Karpas-422 (cell line): Measurements from ENCODE around the gene SYTL1. TPM values are rescaled to one million over a fixed set of nuclear protein-coding genes. Genes with fewer than 3 reads are reported as not detected.

Experiments
- DNase-seq: peaks from one replicate; pipeline ENCODE4 v3.0.0-alpha.2; 2015
- H2AFZ ChIP-seq: fragments of 200-600 bp; sonication (generic); 2 replicates; pipeline ENCODE4 v1.6.1; 2014; ENCODE audit warnings: antibody characterized with exemption, low read length, mixed read lengths
- H3K27ac ChIP-seq: fragments of 200-600 bp; sonication (generic); 2 replicates; pipeline ENCODE4 v1.5.1; 2014; ENCODE audit warnings: mild to moderate bottlenecking, low read length, moderate library complexity
- H3K27me3 ChIP-seq: fragments of 200-600 bp; sonication (generic); 2 replicates; pipeline ENCODE4 v1.6.1; 2014; ENCODE audit warnings: low read length, mixed read lengths
- H3K36me3 ChIP-seq: fragments of 200-600 bp; sonication (generic); 2 replicates; pipeline ENCODE4 v1.6.1; 2014; ENCODE audit warnings: low read length, mixed read lengths; ENCODE audit not compliant: insufficient read depth
- H3K4me1 ChIP-seq: fragments of 200-600 bp; sonication (generic); 2 replicates; pipeline ENCODE4 v1.6.1; 2014; ENCODE audit warnings: mild to moderate bottlenecking, low read length, mixed read lengths
- H3K4me2 ChIP-seq: fragments of 200-600 bp; sonication (generic); 2 replicates; pipeline ENCODE4 v1.6.1; 2014; ENCODE audit warnings: low read length, low read depth, mild to moderate bottlenecking; ENCODE audit not compliant: poor library complexity, severe bottlenecking
- H3K4me3 ChIP-seq: fragments of 200-600 bp; sonication (generic); 2 replicates; pipeline ENCODE4 v1.5.1; 2014; ENCODE audit warnings: mild to moderate bottlenecking, antibody characterized with exemption, low read length, mixed read lengths
- H3K79me2 ChIP-seq: fragments of 200-600 bp; sonication (generic); 2 replicates; pipeline ENCODE4 v1.6.1; 2014; ENCODE audit warnings: mild to moderate bottlenecking, low read length, mixed read lengths
- H3K9ac ChIP-seq: fragments of 200-600 bp; sonication (generic); 2 replicates; pipeline ENCODE4 v1.6.0; 2014; ENCODE audit warnings: low read length
- H3K9me2 ChIP-seq: fragments of 200-600 bp; sonication (generic), shearing (Covaris generic); replicated peaks from 2 replicates; pipeline ENCODE4 v1.6.0; 2014; ENCODE audit warnings: mild to moderate bottlenecking, low read length, moderate library complexity; ENCODE audit not compliant: insufficient read depth
- H3K9me3 ChIP-seq: fragments of 300-700, 200-600 bp; sonication (generic); 2 replicates; pipeline ENCODE4 v1.6.1; 2014; ENCODE audit warnings: low read length, mixed read lengths
- H4K20me1 ChIP-seq: fragments of 200-600 bp; sonication (generic); 2 replicates; pipeline ENCODE4 v1.6.1; 2014; ENCODE audit warnings: mild to moderate bottlenecking, antibody characterized with exemption, low read length, low read depth; ENCODE audit not compliant: insufficient read depth
- total RNA-seq: library from RNA; depleted of rRNA; stranded (reverse); fragments of >200 nt; shearing (Covaris generic); gene quantifications from 2 replicates; pipeline ENCODE4 v1.2.3, GENCODE V29; 2014; ENCODE audit warnings: low replicate concordance

The SYTL1 gene
- total RNA-seq, 1 experiment from 2014 or later, result 35.6 TPM

GRCh38 chr1:27360159-27361043 lies 18.6 kb downstream of the SYTL1 start:
- no peaks in the 10 kb centered on the region for H3K27me3 ChIP-seq
- H3K79me2 ChIP-seq, result no peaks in the 10 kb centered on the region
- H4K20me1 ChIP-seq, result no peaks in the 10 kb centered on the region
- H3K9me2 ChIP-seq, result no peaks in the 10 kb centered on the region
- H3K36me3 ChIP-seq, result no peaks in the 10 kb centered on the region
- peaks cover 19% of the 10 kb centered on the region for H3K4me1 ChIP-seq
- no peak overlapping the region for H2AFZ ChIP-seq
- no peak overlapping the region for H3K4me2 ChIP-seq
- no peak for DNase-seq
- no peak overlapping the region for H3K4me3 ChIP-seq
- H3K27ac ChIP-seq, result no peak overlapping the region
- no peaks in the 10 kb centered on the region for H3K9me3 ChIP-seq
- H3K9ac ChIP-seq, result no peak overlapping the region

GRCh38 chr1:27361044-27361402 lies 19.2 kb downstream of the SYTL1 start:
- Histone ChIP-seq H4K20me1 (no peaks in the 10 kb centered on the region), H3K27me3 (no peaks in the 10 kb centered on the region), H3K9ac (no peak overlapping the region), H3K79me2 (no peaks in the 10 kb centered on the region), H3K9me3 (no peaks in the 10 kb centered on the region), H3K27ac (no peak overlapping the region), H3K4me3 (no peak overlapping the region), H3K4me1 (peaks cover 25% of the 10 kb centered on the region), H3K4me2 (no peak overlapping the region), H3K9me2 (no peaks in the 10 kb centered on the region), H3K36me3 (no peaks in the 10 kb centered on the region), H2AFZ (no peak overlapping the region)
- DNase-seq, result no peak

- Histone ChIP-seq H3K79me2 (no peaks in the 10 kb centered on the region), H3K4me1 (peaks cover 22% of the 10 kb centered on the region)
- DNase-seq, result no peak
Measured at GRCh38 chr1:27361553-27361952, 19.7 kb downstream of the SYTL1 start.

GRCh38 chr1:27363766-27364695 lies 22.2 kb downstream of the SYTL1 start:
- Histone ChIP-seq H3K4me3 (no peak overlapping the region), H3K9me2 (no peaks in the 10 kb centered on the region), H4K20me1 (no peaks in the 10 kb centered on the region), H3K9me3 (no peaks in the 10 kb centered on the region), H3K4me1 (peaks cover 19% of the 10 kb centered on the region), H3K27me3 (no peaks in the 10 kb centered on the region), H3K36me3 (no peaks in the 10 kb centered on the region), H3K27ac (no peak overlapping the region), H3K9ac (no peak overlapping the region), H3K4me2 (no peak overlapping the region), H3K79me2 (no peaks in the 10 kb centered on the region), H2AFZ (no peak overlapping the region)
- no peak for DNase-seq

More at GRCh38 chr1:27361553-27361952, 19.7 kb downstream of the SYTL1 start:
- no peak overlapping the region for H2AFZ ChIP-seq
- no peak overlapping the region for H3K27ac ChIP-seq
- H3K9ac ChIP-seq, result no peak overlapping the region
- H3K9me2 ChIP-seq, result no peaks in the 10 kb centered on the region
- no peak overlapping the region for H3K4me2 ChIP-seq
- no peaks in the 10 kb centered on the region for H4K20me1 ChIP-seq
- no peaks in the 10 kb centered on the region for H3K9me3 ChIP-seq
- H3K4me3 ChIP-seq, result no peak overlapping the region
- H3K27me3 ChIP-seq, result no peaks in the 10 kb centered on the region
- no peaks in the 10 kb centered on the region for H3K36me3 ChIP-seq

GRCh38 chr1:27364696-27365371 lies 23.0 kb downstream of the SYTL1 start:
- Histone ChIP-seq H3K27me3 (no peaks in the 10 kb centered on the region), H3K36me3 (no peaks in the 10 kb centered on the region)

GRCh38 chr1:27365372-27366112 lies 23.7 kb downstream of the SYTL1 start:
- Histone ChIP-seq H3K4me3 (peak overlapping the region; percentile 82), H3K9me2 (no peaks in the 10 kb centered on the region), H3K36me3 (no peaks in the 10 kb centered on the region), H3K79me2 (no peaks in the 10 kb centered on the region), H3K4me1 (peaks cover 19% of the 10 kb centered on the region), H3K4me2 (peak overlapping the region; percentile 100), H3K9ac (peak overlapping the region; percentile 79), H3K27me3 (no peaks in the 10 kb centered on the region), H4K20me1 (no peaks in the 10 kb centered on the region), H3K27ac (no peak overlapping the region), H2AFZ (peak overlapping the region; percentile 78; the same call in 1 of the 2 replicates), H3K9me3 (no peaks in the 10 kb centered on the region)
- peak; percentile 93 for DNase-seq

More at GRCh38 chr1:27364696-27365371, 23.0 kb downstream of the SYTL1 start:
- H3K9me2 ChIP-seq, result no peaks in the 10 kb centered on the region
- peaks cover 19% of the 10 kb centered on the region for H3K4me1 ChIP-seq
- H3K27ac ChIP-seq, result no peak overlapping the region
- H3K9me3 ChIP-seq, result no peaks in the 10 kb centered on the region
- no peak overlapping the region for H3K9ac ChIP-seq
- no peaks in the 10 kb centered on the region for H4K20me1 ChIP-seq
- no peaks in the 10 kb centered on the region for H3K79me2 ChIP-seq
- DNase-seq, result no peak
- peak overlapping the region; percentile 100 for H3K4me2 ChIP-seq
- peak overlapping the region; percentile 54; the same call in 1 of the 2 replicates for H2AFZ ChIP-seq
- no peak overlapping the region; the same call in 1 of the 2 replicates for H3K4me3 ChIP-seq

GRCh38 chr1:27366113-27366410 lies 24.2 kb downstream of the SYTL1 start:
- peaks cover 19% of the 10 kb centered on the region for H3K4me1 ChIP-seq
- no peaks in the 10 kb centered on the region for H3K79me2 ChIP-seq
- H3K27ac ChIP-seq, result no peak overlapping the region
- H2AFZ ChIP-seq, result peak overlapping the region; percentile 78; the same call in 1 of the 2 replicates
- H3K4me2 ChIP-seq, result peak overlapping the region; percentile 100
- no peaks in the 10 kb centered on the region for H3K27me3 ChIP-seq
- H4K20me1 ChIP-seq, result no peaks in the 10 kb centered on the region
- H3K9me3 ChIP-seq, result no peaks in the 10 kb centered on the region
- peak overlapping the region; percentile 82 for H3K4me3 ChIP-seq
- no peaks in the 10 kb centered on the region for H3K9me2 ChIP-seq
- no peaks in the 10 kb centered on the region for H3K36me3 ChIP-seq
- DNase-seq, result peak; percentile 89
- H3K9ac ChIP-seq, result peak overlapping the region; percentile 79
